H9 (cell line): ENCODE results near the gene CHTF8. TPM values are rescaled to one million over a fixed set of nuclear protein-coding genes. Genes with fewer than 3 reads are reported as not detected.

Experiments used
- DNase-seq: peaks from one replicate; pipeline ENCODE4 v3.0.0-alpha.2; 2017
- H2AFZ ChIP-seq: one replicate; pipeline ENCODE4 v1.6.1; 2013; ENCODE audit warnings: mild to moderate bottlenecking, low read length, control low read depth, moderate library complexity
- H2AK5ac ChIP-seq: 2 replicates; pipeline ENCODE4 v1.6.1; 2013; ENCODE audit warnings: low read length, control low read depth, mixed read lengths; ENCODE audit not compliant: insufficient read length
- H2BK120ac ChIP-seq: one replicate; pipeline ENCODE4 v1.6.1; 2013; ENCODE audit warnings: low read depth, mild to moderate bottlenecking, low read length, control low read depth, inconsistent platforms; ENCODE audit not compliant: poor library complexity, severe bottlenecking
- H2BK12ac ChIP-seq: 2 replicates; pipeline ENCODE4 v1.6.1; 2013; ENCODE audit warnings: low read length, control low read depth, mixed read lengths, low read depth; ENCODE audit not compliant: insufficient read length
- H2BK15ac ChIP-seq: 2 replicates; pipeline ENCODE4 v1.6.1; 2013; ENCODE audit warnings: low read depth, low read length, control low read depth
- H2BK20ac ChIP-seq: one replicate; pipeline ENCODE4 v1.6.1; 2013; ENCODE audit warnings: low read depth, mild to moderate bottlenecking, low read length, control low read depth, inconsistent platforms; ENCODE audit not compliant: poor library complexity, severe bottlenecking
- H2BK5ac ChIP-seq: 2 replicates; pipeline ENCODE4 v1.6.1; 2013; ENCODE audit warnings: low read length, control low read depth, mixed read lengths; ENCODE audit not compliant: insufficient read length
- H3K14ac ChIP-seq: 2 replicates; pipeline ENCODE4 v1.6.1; 2013; ENCODE audit warnings: low read length, control low read depth; ENCODE audit not compliant: insufficient read depth
- H3K18ac ChIP-seq: 2 replicates; pipeline ENCODE4 v1.6.1; 2013; ENCODE audit warnings: low read depth, mild to moderate bottlenecking, mixed read lengths, low read length, control low read depth; ENCODE audit not compliant: insufficient read length
- H3K23ac ChIP-seq: 2 replicates; pipeline ENCODE4 v1.6.1; 2013; ENCODE audit warnings: low read length, control low read depth, mixed read lengths, low read depth; ENCODE audit not compliant: insufficient read length
- H3K23me2 ChIP-seq: 2 replicates; pipeline ENCODE4 v1.6.1; 2013; ENCODE audit warnings: low read depth, mild to moderate bottlenecking, mixed read lengths, low read length, control low read depth; ENCODE audit not compliant: insufficient read length, poor library complexity, severe bottlenecking
- H3K27ac ChIP-seq: 2 replicates; pipeline ENCODE4 v1.5.1; 2013; ENCODE audit warnings: low read length, control low read depth, mixed read lengths, low read depth; ENCODE audit not compliant: insufficient read length
- H3K27me3 ChIP-seq: 2 replicates; pipeline ENCODE4 v1.6.1; 2013; ENCODE audit warnings: low read length, control low read depth, inconsistent platforms; ENCODE audit not compliant: insufficient read depth
- H3K4ac ChIP-seq: 2 replicates; pipeline ENCODE4 v1.6.1; 2013; ENCODE audit warnings: low read depth, mild to moderate bottlenecking, control low read depth, inconsistent platforms, low read length, moderate library complexity
- H3K4me1 ChIP-seq: 2 replicates; pipeline ENCODE4 v1.6.1; 2013; ENCODE audit warnings: low read length, control low read depth, inconsistent platforms; ENCODE audit not compliant: insufficient read depth
- H3K4me2 ChIP-seq: 2 replicates; pipeline ENCODE4 v1.6.1; 2013; ENCODE audit warnings: low read length, control low read depth, mixed read lengths; ENCODE audit not compliant: insufficient read length, insufficient read depth
- H3K56ac ChIP-seq: 2 replicates; pipeline ENCODE4 v1.6.1; 2013; ENCODE audit warnings: low read depth, mild to moderate bottlenecking, mixed read lengths, low read length, control low read depth; ENCODE audit not compliant: insufficient read length
- H3K79me1 ChIP-seq: 2 replicates; pipeline ENCODE4 v1.6.1; 2013; ENCODE audit warnings: low read depth, mild to moderate bottlenecking, moderate library complexity, low read length, control low read depth, inconsistent platforms; ENCODE audit not compliant: insufficient read depth, poor library complexity, severe bottlenecking
- H3K79me2 ChIP-seq: 2 replicates; pipeline ENCODE4 v1.6.1; 2013; ENCODE audit warnings: low read length, control low read depth, inconsistent platforms; ENCODE audit not compliant: insufficient read depth
- H3K9ac ChIP-seq: 2 replicates; pipeline ENCODE4 v1.6.1; 2013; ENCODE audit warnings: low read length, control low read depth, mixed read lengths; ENCODE audit not compliant: insufficient read length; ENCODE audit errors: extremely low read depth
- H3K9me3 ChIP-seq: one replicate; pipeline ENCODE4 v1.6.1; 2013; ENCODE audit warnings: low read depth, low read length, inconsistent platforms; ENCODE audit not compliant: control insufficient read depth
- H3T11ph ChIP-seq: one replicate; pipeline ENCODE4 v1.6.1; 2013; ENCODE audit warnings: mild to moderate bottlenecking, low read length, control low read depth, inconsistent platforms
- H4K20me1 ChIP-seq: one replicate; pipeline ENCODE4 v1.6.1; 2013; ENCODE audit not compliant: control insufficient read depth, insufficient read length, insufficient read depth
- H4K5ac ChIP-seq: 2 replicates; pipeline ENCODE4 v1.6.1; 2013; ENCODE audit warnings: low read depth, mild to moderate bottlenecking, mixed read lengths, low read length, control low read depth; ENCODE audit not compliant: insufficient read length
- H4K8ac ChIP-seq: replicated peaks from 2 replicates; pipeline ENCODE4 v1.6.1; 2013; ENCODE audit warnings: low read length, control low read depth, mixed read lengths, low read depth; ENCODE audit not compliant: insufficient read length
- H4K91ac ChIP-seq: 2 replicates; pipeline ENCODE4 v1.6.1; 2013; ENCODE audit warnings: low read depth, mild to moderate bottlenecking, moderate library complexity, mixed read lengths, low read length, control low read depth; ENCODE audit not compliant: insufficient read length
- H3K27ac Mint-ChIP-seq, 3 experiments: 2 replicates in 2 of 3; 3 replicates in 1 of 3; pipeline ENCODE4 v1.8.0; 2020 to 2021; ENCODE audit warnings: mixed read lengths in 3 of 3, mild to moderate bottlenecking in 1 of 3, moderate library complexity in 1 of 3
- H3K27me3 Mint-ChIP-seq: 2 replicates; pipeline ENCODE4 v1.8.0; 2021; ENCODE audit warnings: low read depth, mild to moderate bottlenecking, moderate library complexity, mixed read lengths
- H3K36me3 Mint-ChIP-seq, 3 experiments: 2 replicates in 2 of 3; 3 replicates in 1 of 3; pipeline ENCODE4 v1.8.0; 2020 to 2021; ENCODE audit warnings: low read depth in 3 of 3, mixed read lengths in 3 of 3; ENCODE audit not compliant: insufficient read depth in 1 of 3
- H3K4me1 Mint-ChIP-seq, 2 experiments: 2 replicates each; pipeline ENCODE4 v1.8.0; 2020; ENCODE audit warnings: mixed read lengths in 2 of 2
- H3K4me3 Mint-ChIP-seq, 2 experiments: 2 replicates in 1 of 2; 3 replicates in 1 of 2; pipeline ENCODE4 v1.8.0; 2020 to 2021; ENCODE audit warnings: mild to moderate bottlenecking in 2 of 2, mixed read lengths in 2 of 2, moderate library complexity in 1 of 2
- H3K9me3 Mint-ChIP-seq, 2 experiments: 2 replicates in 1 of 2; 3 replicates in 1 of 2; pipeline ENCODE4 v1.8.0; 2020; ENCODE audit warnings: mild to moderate bottlenecking in 2 of 2, mixed read lengths in 2 of 2, moderate library complexity in 1 of 2
- WGBS: extraction: QIAGEN DNeasy Blood & Tissue Kit; methylation state at CpG from one replicate; pipeline ENCODE4 v1.1.7; 2013; ENCODE audit warnings: missing lambda C conversion rate, low lambda C conversion rate, mixed read lengths; ENCODE audit not compliant: insufficient read length; ENCODE audit errors: extremely low coverage; 5-methylcytosine and 5-hydroxymethylcytosine counted together
- total RNA-seq: library from RNA; stranded (reverse); gene quantifications from 2 replicates; pipeline ENCODE4 v1.2.1, GENCODE V29; 2021
- TF ChIP-seq, protein P1 (sequence below): fragments of 200-600 bp; sonication (generic); conservative IDR thresholded peaks from 3 replicates; pipeline ENCODE4 v1.8.0; 2021; ENCODE audit warnings: antibody characterized with exemption, mild to moderate bottlenecking

The CHTF8 gene
- total RNA-seq, 1 experiment from 2014 or later = 168 TPM

GRCh38 chr16:69131839-69132423 is 457 bp downstream of the CHTF8 start:
- H3K23ac ChIP-seq = no peak overlapping the region
- Mint-ChIP-seq H3K36me3 (peaks cover 14 to 61% (median 37%) of the 10 kb centered on the region in 3 experiments; a peak in 6 of 7 replicates), H3K9me3 (no peaks in the 10 kb centered on the region), H3K4me3 (peak overlapping the region; percentile 99), H3K27me3 (no peaks in the 10 kb centered on the region), H3K4me1 (peaks cover 24 to 33% of the 10 kb centered on the region in 2 experiments), H3K27ac (peak overlapping the region; percentile 96 to 100 (median 98))
- H3K79me2 ChIP-seq = peaks cover 33% of the 10 kb centered on the region
- WGBS = no CpG with 5 or more reads among the region's 53 CpGs
- no peaks in the 10 kb centered on the region for H3K27me3 ChIP-seq
- H4K5ac ChIP-seq = peak overlapping the region; percentile 96
- H3K4me1 ChIP-seq = peaks cover 2% of the 10 kb centered on the region; the same call in 1 of the 2 replicates
- peak; percentile 76 for DNase-seq
- no peak overlapping the region for H2BK12ac ChIP-seq
- H3K18ac ChIP-seq = peak overlapping the region; percentile 98
- peak overlapping the region; percentile 96 for H3K9ac ChIP-seq
- H2AFZ ChIP-seq = peak overlapping the region; percentile 33
- peak overlapping the region; percentile 97 for H3K14ac ChIP-seq
- no peak overlapping the region for H2BK15ac ChIP-seq
- peak overlapping the region; percentile 99 for H2BK120ac ChIP-seq
- H3K23me2 ChIP-seq = peaks cover 12% of the 10 kb centered on the region
- peak overlapping the region; percentile 65 for H2BK5ac ChIP-seq
- H4K8ac ChIP-seq = peak overlapping the region; percentile 81
- H3K4ac ChIP-seq = peak overlapping the region; percentile 86; the same call in 1 of the 2 replicates
- no peaks in the 10 kb centered on the region for H4K20me1 ChIP-seq
- H3K79me1 ChIP-seq = peaks cover 3% of the 10 kb centered on the region
- peak overlapping the region; percentile 70 for H3K4me2 ChIP-seq
- H3K9me3 ChIP-seq = no peaks in the 10 kb centered on the region
- H3K27ac ChIP-seq = peak overlapping the region; percentile 93
- H2BK20ac ChIP-seq = no peak overlapping the region
- H3K56ac ChIP-seq = peak overlapping the region; percentile 89
- peak overlapping the region; percentile 39 for H3T11ph ChIP-seq
- H2AK5ac ChIP-seq = no peak overlapping the region
- H4K91ac ChIP-seq = no peak overlapping the region
- TF ChIP-seq, protein P1, sequence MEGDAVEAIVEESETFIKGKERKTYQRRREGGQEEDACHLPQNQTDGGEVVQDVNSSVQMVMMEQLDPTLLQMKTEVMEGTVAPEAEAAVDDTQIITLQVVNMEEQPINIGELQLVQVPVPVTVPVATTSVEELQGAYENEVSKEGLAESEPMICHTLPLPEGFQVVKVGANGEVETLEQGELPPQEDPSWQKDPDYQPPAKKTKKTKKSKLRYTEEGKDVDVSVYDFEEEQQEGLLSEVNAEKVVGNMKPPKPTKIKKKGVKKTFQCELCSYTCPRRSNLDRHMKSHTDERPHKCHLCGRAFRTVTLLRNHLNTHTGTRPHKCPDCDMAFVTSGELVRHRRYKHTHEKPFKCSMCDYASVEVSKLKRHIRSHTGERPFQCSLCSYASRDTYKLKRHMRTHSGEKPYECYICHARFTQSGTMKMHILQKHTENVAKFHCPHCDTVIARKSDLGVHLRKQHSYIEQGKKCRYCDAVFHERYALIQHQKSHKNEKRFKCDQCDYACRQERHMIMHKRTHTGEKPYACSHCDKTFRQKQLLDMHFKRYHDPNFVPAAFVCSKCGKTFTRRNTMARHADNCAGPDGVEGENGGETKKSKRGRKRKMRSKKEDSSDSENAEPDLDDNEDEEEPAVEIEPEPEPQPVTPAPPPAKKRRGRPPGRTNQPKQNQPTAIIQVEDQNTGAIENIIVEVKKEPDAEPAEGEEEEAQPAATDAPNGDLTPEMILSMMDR = no peak
